ENCODE measurements around the gene WDR48.
"Not testable (repeated sequence)": the region's sequence is repeated elsewhere in the genome, so short reads cannot be mapped to it uniquely, and the experiment has no call there.

WDR48 gene

GRCh38 chr3:39051649-39052561, at the start of gene WDR48, which contains the start of gene SCN11A:
TSS of gene WDR48 (plus strand) at chr3:39052016. CDS start at chr3:39052026, 10 bp downstream.
TSS of gene SCN11A (minus strand) at chr3:39051944. CDS start at chr3:38950362, 101,582 bp downstream.
- peak; percentile 83 to 89 for DNase-seq

GRCh38 chr3:39005295-39005694, 46.5 kb upstream of the WDR48 start:
- DNase-seq = no peak

- DNase-seq = no peak
Measured at GRCh38 chr3:39011191-39011736, 40.6 kb upstream of the WDR48 start.

GRCh38 chr3:39013289-39013688, 38.5 kb upstream of the WDR48 start:
- DNase-seq = no peak

- DNase-seq = no peak
Measured at GRCh38 chr3:39013921-39014509, 37.8 kb upstream of the WDR48 start.

GRCh38 chr3:39015418-39015817, 36.4 kb upstream of the WDR48 start:
- no peak for DNase-seq

GRCh38 chr3:39019299-39019698, 32.5 kb upstream of the WDR48 start:
- no peak for DNase-seq

- no peak for DNase-seq
Measured at GRCh38 chr3:39021029-39021428, 30.8 kb upstream of the WDR48 start.

GRCh38 chr3:39021465-39022285, 30.1 kb upstream of the WDR48 start:
- DNase-seq = no peak

GRCh38 chr3:39022286-39022630, 29.6 kb upstream of the WDR48 start:
- no peak for DNase-seq

- no peak for DNase-seq
Measured at GRCh38 chr3:39024497-39024896, 27.3 kb upstream of the WDR48 start.

- no peak for DNase-seq
Measured at GRCh38 chr3:39025222-39025970, 26.4 kb upstream of the WDR48 start.

GRCh38 chr3:39028546-39028945, 23.3 kb upstream of the WDR48 start:
- DNase-seq = no peak

GRCh38 chr3:39029556-39029955, 22.3 kb upstream of the WDR48 start:
- DNase-seq = no peak

- no peak for DNase-seq
Measured at GRCh38 chr3:39038165-39038564, 13.7 kb upstream of the WDR48 start.

- DNase-seq = no peak
Measured at GRCh38 chr3:39050029-39050428, 1.8 kb upstream of the WDR48 start.

GRCh38 chr3:39052583-39052982, 767 bp downstream of the WDR48 start:
- no peak for DNase-seq

- no peak for DNase-seq
Measured at GRCh38 chr3:39053696-39054095, 1.9 kb downstream of the WDR48 start.

- no peak for DNase-seq
Measured at GRCh38 chr3:39056151-39056550, 4.3 kb downstream of the WDR48 start.

GRCh38 chr3:39061228-39061627, 9.4 kb downstream of the WDR48 start:
- DNase-seq = not testable (repeated sequence)

GRCh38 chr3:39062180-39062579, 10.4 kb downstream of the WDR48 start:
- no peak for DNase-seq

- DNase-seq = no peak
Measured at GRCh38 chr3:39063143-39063542, 11.3 kb downstream of the WDR48 start.
